ENCODE results near the gene CABP4.
A peak's percentile ranks its signal among the peaks of the same experiment; 100 is the strongest.

Gene CABP4

DNA sequence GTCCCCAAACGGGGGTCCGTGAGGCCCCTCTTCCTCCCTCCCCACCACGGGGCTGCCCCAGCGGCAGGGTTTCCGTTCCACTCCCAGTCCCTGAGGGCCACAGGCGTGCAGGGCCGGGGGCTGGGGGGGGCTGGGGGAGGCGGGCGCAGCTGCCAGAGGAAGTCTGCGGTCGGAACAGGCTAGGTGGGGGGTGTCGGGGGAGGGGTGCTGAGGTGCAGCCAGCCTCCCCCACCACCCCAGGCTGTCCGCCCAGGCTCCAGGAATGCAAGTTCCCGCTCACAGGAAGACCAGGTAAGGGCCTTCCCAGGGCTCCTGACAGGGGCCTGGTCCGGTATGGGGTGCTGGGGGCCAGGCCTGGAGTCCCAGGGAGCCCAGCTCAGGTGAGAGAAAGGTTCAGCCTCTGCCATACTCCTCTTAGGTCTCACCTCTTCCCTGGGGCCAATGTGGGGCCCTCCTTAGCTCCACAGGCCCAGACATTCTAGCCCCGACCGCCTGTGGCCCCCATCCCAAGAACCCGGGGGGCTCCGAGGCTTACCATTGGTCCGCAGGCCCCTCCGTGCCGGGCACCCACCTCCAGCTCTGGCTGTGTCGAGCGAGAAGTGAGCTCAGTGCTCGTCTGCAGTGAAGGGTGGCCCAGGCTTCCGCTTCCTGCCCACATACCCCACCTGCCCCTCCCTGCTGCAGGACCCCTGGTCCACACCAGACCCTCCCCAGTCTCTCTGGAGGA is 17.9 kb upstream of the CABP4 start, which contains the start of gene PTPRCAP:
Gene PTPRCAP (minus strand): TSS at position 601 of the 727 bp plus-strand sequence. CDS start 63 bp downstream, at position 538.
- TF ChIP-seq, protein P1, sequence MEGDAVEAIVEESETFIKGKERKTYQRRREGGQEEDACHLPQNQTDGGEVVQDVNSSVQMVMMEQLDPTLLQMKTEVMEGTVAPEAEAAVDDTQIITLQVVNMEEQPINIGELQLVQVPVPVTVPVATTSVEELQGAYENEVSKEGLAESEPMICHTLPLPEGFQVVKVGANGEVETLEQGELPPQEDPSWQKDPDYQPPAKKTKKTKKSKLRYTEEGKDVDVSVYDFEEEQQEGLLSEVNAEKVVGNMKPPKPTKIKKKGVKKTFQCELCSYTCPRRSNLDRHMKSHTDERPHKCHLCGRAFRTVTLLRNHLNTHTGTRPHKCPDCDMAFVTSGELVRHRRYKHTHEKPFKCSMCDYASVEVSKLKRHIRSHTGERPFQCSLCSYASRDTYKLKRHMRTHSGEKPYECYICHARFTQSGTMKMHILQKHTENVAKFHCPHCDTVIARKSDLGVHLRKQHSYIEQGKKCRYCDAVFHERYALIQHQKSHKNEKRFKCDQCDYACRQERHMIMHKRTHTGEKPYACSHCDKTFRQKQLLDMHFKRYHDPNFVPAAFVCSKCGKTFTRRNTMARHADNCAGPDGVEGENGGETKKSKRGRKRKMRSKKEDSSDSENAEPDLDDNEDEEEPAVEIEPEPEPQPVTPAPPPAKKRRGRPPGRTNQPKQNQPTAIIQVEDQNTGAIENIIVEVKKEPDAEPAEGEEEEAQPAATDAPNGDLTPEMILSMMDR (IDR thresholded peaks at IDR 0.05; ENCODE audit: low read depth, low read length) = no peak
- no peak within 1 kb of the TSS for H3K4me3 ChIP-seq (replicated peaks in 1 of 2; ENCODE audit: low read depth in 2 of 2, low read length in 2 of 2)
- DNase-seq (ENCODE audit: low read depth in 2 of 2) = no peak

DNA sequence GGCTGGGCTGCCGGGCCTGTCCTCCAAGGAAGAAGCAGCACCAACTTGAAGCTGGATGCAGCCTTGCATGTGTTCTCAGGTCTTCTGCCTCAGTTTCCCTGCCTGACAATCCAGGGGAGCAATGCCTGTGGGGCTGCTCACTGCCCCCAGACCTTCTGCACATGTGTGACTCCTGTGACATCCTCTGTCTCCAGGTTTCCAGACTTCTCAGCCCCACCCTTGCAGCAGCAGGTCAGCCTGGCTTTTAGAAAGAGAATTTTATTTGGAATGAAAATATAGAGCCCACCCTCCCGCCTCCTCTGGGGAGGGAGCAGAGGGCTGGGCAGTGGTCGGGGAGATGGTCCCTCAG is 17.4 kb upstream of the CABP4 start:
- no peak for DNase-seq (ENCODE audit: low read depth in 2 of 2)
- TF ChIP-seq, protein P1 (IDR thresholded peaks at IDR 0.05; ENCODE audit: low read depth, low read length) = no peak
- no peak overlapping the region for H3K4me3 ChIP-seq (replicated peaks in 1 of 2; ENCODE audit: low read depth in 2 of 2, low read length in 2 of 2)

DNA sequence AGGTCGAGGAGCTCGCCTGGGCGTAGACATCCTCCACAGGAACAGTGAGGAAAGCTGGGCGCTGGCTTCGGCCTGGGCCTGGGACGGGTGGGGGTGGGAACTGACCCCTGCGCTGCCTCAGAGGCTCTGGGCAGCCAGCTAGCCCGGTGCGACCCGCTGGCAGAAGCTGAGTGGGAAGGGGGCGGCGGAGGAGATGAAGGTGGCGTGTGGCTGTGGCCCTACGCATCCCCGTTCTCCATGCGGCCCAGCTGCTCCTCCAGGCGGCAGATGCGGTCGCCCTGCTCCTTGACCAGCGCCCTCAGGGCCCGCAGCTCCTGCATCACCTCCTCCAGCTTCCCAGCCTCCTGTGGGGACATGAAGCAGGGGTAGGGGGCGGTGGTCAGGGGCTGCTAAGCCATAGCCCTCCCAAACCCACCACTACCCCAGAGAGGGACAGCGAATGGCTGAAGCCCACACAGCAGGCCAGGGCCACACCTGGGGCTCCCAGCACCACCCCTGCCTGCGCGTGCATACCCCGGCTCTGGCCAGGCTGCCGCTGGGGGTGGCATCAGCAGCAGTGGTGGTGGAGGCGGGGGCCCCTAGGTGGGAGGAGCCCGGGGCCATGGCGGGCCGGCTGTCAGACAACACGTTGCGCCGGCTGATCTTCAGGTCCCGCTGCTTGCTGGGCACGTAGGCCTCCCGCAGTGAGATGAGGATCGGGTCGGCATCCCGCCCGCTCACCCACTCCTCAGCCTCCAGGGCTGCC is 16.8 kb upstream of the CABP4 start:
- H3K4me3 ChIP-seq (replicated peaks in 1 of 2; ENCODE audit: low read depth in 2 of 2, low read length in 2 of 2) = no peak overlapping the region
- TF ChIP-seq, protein P1 (IDR thresholded peaks at IDR 0.05; ENCODE audit: low read depth, low read length) = no peak
- DNase-seq (ENCODE audit: low read depth in 2 of 2) = no peak

DNA sequence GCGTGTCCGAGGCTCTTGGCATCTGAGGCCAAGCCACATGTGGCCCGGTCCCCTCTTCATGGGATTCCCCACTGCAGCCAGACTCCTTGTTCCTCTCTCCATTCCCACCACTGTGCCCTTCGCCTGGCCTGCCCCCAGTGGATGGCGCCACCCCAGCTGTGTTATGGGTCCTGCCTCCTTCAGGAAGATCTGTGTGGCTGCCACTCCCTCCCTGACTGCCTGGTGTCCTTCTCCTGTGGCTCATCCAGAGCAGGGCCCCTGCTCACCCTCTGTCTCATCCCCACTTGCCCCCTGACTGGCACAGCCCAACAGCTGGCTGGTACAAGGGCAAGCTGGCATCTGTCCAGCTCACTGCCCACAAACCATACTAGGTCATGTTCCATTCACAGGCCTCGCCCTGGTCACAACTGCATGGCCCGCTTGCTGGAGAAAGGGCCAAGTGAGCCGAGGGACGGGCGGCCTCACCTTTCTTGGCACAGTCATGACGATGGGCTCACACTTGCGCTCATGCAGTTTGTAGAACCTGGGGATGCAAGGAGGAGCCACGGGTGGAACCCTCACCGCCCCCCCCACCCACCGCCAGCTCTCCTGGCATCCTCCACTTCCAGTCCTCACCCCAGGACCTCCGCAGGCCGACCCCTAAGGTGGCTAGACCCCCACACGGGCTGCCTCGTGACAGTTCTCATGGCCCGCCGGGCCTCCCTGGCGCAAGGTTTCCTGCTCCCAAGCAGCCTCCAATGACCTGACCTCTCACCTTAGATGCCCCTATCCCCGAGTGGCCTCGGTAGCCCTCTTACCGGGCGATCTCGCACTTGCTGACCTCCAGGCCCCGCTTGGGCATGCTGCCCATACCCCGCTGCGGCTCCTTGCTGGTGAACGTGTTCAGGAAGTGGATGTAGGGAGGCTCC is 15.6 kb upstream of the CABP4 start:
- no peak overlapping the region for H3K4me3 ChIP-seq (replicated peaks in 1 of 2; ENCODE audit: low read depth in 2 of 2, low read length in 2 of 2)
- DNase-seq (ENCODE audit: low read depth in 2 of 2) = peak; percentile 25 to 26
- TF ChIP-seq, protein P1 (IDR thresholded peaks at IDR 0.05; ENCODE audit: low read depth, low read length) = peak; percentile 8

DNA sequence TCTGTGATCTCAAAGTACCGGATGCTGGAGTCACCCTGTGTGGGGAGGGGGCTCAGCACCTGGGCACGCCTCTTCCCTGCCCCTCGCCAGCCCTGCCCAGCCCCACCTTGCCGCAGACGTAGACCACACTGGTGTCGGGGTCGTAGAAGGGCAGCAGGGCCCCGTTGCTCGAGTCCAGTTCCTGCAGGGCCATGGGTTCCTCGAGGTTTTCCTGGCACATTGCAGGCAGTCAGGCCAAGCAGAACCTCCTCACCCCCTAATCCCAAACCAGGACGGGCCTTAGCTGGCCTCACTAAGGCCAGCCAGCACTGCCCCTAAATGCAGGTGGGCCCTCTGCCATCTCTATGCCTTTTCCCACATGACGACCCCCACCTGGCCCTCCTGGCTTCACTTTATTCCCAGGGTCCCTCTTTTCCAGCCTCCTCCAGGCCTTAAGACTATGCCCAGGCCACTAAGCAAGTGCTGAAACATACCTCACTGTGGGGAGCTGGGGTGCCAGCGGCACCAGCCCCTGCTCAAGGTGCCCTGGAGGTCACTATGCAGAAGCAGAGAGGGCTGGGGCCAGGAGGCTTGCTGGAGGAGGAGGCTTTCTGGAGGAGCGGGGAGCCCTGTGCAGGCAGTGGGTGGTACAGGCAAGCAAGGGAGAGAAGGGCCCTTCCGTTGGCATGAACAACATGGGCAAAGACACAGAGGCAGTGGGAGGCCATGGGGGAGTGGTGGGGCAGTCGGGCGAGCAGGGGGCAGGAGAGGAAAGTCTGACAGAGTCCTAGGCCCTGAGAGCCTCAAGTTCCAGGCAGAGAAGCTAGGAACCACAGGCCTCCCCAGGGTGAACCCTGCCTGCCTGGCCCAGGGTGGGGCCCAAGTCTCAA is 14.7 kb upstream of the CABP4 start:
- TF ChIP-seq, protein P1 (IDR thresholded peaks at IDR 0.05; ENCODE audit: low read depth, low read length) = no peak
- no peak for DNase-seq (ENCODE audit: low read depth in 2 of 2)
- H3K4me3 ChIP-seq (replicated peaks in 1 of 2; ENCODE audit: low read depth in 2 of 2, low read length in 2 of 2) = no peak overlapping the region

DNA sequence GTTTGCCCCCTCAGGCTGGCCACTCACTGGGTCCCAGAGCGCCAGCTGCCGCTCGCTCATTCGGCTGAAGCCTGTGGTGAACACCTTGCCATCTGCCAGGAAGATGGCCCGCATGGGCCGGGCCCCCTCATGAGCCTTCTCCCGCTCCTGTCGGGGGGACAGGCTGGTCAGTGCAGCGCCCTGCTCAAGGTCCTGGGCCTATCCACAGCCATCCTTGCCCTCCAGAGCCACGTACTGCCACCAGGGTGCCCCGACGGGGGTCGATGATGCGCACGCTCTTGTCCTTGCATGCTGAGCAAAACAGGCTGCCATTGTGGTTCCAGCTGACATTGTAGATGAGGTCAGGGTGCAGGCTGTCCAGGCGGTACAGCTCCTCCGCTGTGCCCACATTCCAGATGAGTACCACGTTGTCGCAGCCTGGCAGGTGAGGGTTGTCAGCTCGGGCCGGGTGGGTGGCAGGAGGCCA is 14.0 kb upstream of the CABP4 start:
- no peak overlapping the region for H3K4me3 ChIP-seq (replicated peaks in 1 of 2; ENCODE audit: low read depth in 2 of 2, low read length in 2 of 2)
- DNase-seq (ENCODE audit: low read depth in 2 of 2) = no peak
- TF ChIP-seq, protein P1 (IDR thresholded peaks at IDR 0.05; ENCODE audit: low read depth, low read length) = no peak

All from cardiac fibroblast (primary cell).